Neural cell (in vitro differentiated cells): ENCODE results near the gene NME8.

Experiments used
- CTCF ChIP-seq: fragments of 450-650 bp; IDR thresholded peaks from 2 replicates; pipeline ENCODE4 v1.5.1; 2014; ENCODE audit warnings: antibody characterized with exemption, mild to moderate bottlenecking, moderate library complexity; ENCODE audit not compliant: poor library complexity, severe bottlenecking
- EZH2 ChIP-seq: fragments of 200-600, 300-800 bp; shearing (Covaris generic), sonication (generic); IDR thresholded peaks from 2 replicates; pipeline ENCODE4 v1.6.1; 2014; ENCODE audit warnings: antibody characterized with exemption, low read length, borderline replicate concordance, mild to moderate bottlenecking; ENCODE audit not compliant: insufficient read depth, poor library complexity, severe bottlenecking
- POLR2AphosphoS5 ChIP-seq: IDR thresholded peaks from 2 replicates; pipeline ENCODE4 v1.6.1; 2012
- RAD21 ChIP-seq: fragments of 450-650 bp; conservative IDR thresholded peaks from 2 replicates; pipeline ENCODE4 v1.6.1; 2014; ENCODE audit warnings: antibody characterized with exemption, mild to moderate bottlenecking, moderate library complexity
- SMC3 ChIP-seq: fragments of 450-650 bp; conservative IDR thresholded peaks from 2 replicates; pipeline ENCODE4 v1.6.1; 2014; ENCODE audit warnings: antibody characterized with exemption, mild to moderate bottlenecking, moderate library complexity; ENCODE audit not compliant: poor library complexity

GRCh38 chr7:37920305-37920848 is 72.0 kb downstream of the NME8 start, which contains the start of gene EPDR1:
- peak; percentile 55 for TF ChIP-seq CTCF
- TF ChIP-seq EZH2, result no peak
- TF ChIP-seq SMC3, result no peak
- no peak for TF ChIP-seq RAD21
- no peak for TF ChIP-seq POLR2AphosphoS5
